ENCODE results near the gene AKT1.

DNA sequence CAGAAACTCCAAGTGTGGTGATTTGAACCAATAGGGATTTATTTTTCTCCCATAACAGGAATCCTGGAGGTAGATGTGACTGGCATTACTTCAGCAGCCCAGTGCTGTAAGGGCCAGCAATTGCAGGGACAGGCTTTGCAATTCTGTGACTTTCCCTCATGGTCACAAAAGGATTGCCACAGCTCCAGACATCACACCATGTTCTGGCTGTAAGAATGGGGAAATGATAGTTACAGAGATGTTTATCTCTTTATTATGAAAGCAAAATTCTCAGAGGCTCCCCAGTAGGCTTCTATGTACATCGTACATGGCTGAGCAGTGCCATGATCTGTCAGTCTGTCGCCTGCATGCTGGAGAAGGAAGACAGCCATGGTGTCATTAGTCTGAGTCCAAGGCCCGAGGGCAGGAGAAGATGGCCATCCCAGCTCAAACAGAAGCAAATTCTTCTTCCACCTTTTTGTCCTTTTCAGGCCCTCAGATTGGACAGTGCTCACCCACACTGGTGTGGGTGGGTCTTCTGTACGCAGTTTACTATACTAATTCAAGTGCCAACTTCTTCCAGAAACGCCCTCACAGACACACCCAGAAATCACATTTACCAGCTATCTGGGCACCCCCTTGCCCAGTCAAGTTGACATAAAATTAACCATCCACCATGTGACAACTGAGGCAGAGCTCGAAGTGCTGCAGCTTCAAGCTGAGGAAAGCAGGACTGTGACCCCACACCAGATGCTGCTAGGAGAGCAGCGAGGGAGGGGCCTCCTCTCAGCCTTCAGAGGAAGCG lies 22.6 kb upstream of the AKT1 start:
- TF ChIP-seq, protein P1, sequence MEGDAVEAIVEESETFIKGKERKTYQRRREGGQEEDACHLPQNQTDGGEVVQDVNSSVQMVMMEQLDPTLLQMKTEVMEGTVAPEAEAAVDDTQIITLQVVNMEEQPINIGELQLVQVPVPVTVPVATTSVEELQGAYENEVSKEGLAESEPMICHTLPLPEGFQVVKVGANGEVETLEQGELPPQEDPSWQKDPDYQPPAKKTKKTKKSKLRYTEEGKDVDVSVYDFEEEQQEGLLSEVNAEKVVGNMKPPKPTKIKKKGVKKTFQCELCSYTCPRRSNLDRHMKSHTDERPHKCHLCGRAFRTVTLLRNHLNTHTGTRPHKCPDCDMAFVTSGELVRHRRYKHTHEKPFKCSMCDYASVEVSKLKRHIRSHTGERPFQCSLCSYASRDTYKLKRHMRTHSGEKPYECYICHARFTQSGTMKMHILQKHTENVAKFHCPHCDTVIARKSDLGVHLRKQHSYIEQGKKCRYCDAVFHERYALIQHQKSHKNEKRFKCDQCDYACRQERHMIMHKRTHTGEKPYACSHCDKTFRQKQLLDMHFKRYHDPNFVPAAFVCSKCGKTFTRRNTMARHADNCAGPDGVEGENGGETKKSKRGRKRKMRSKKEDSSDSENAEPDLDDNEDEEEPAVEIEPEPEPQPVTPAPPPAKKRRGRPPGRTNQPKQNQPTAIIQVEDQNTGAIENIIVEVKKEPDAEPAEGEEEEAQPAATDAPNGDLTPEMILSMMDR (IDR thresholded peaks at IDR 0.05; ENCODE audit: low read depth, low read length, poor library complexity, severe bottlenecking), result no peak
- TF ChIP-seq EZH2phosphoT487 (IDR thresholded peaks at IDR 0.05; ENCODE audit: borderline replicate concordance, low read length), result no peak

All from DOHH2 (cell line).